ENCODE data around the gene CAMK2N1. TPM values are rescaled to one million over a fixed set of nuclear protein-coding genes. Genes with fewer than 3 reads are reported as not detected.
A peak's percentile ranks its signal among the peaks of the same experiment; 100 is the strongest.

The CAMK2N1 gene
- total RNA-seq, 6 experiments from 2014 or later = 40.3 to 57.8 (median 42.6) TPM

GRCh38 chr1:20440785-20441200 is 45.2 kb downstream of the CAMK2N1 start:
- H3K27ac Mint-ChIP-seq = no peak overlapping the region
- H3K27me3 Mint-ChIP-seq (ENCODE audit: insufficient read depth) = peaks cover 27% of the 10 kb centered on the region
- peaks cover 6% of the 10 kb centered on the region for H3K4me1 Mint-ChIP-seq (ENCODE audit: low read depth)
- TF ChIP-seq CTCF (IDR thresholded peaks at IDR 0.05) = no peak
- no peaks in the 10 kb centered on the region for H3K36me3 Mint-ChIP-seq (ENCODE audit: low read depth)
- no peak overlapping the region for H3K4me3 Mint-ChIP-seq
- H3K9me3 Mint-ChIP-seq = no peaks in the 10 kb centered on the region
- peak; percentile 33 for DNase-seq

GRCh38 chr1:20439282-20439681 is 46.7 kb downstream of the CAMK2N1 start:
- Mint-ChIP-seq H3K36me3 (ENCODE audit: low read depth) (no peaks in the 10 kb centered on the region), H3K9me3 (no peaks in the 10 kb centered on the region), H3K4me3 (no peak overlapping the region), H3K27me3 (ENCODE audit: insufficient read depth) (peaks cover 38% of the 10 kb centered on the region), H3K4me1 (ENCODE audit: low read depth) (peaks cover 6% of the 10 kb centered on the region), H3K27ac (no peak overlapping the region)
- DNase-seq = peak; percentile 36
- no peak for TF ChIP-seq CTCF (IDR thresholded peaks at IDR 0.05)

GRCh38 chr1:20437640-20438039 is 48.4 kb downstream of the CAMK2N1 start:
- peaks cover 49% of the 10 kb centered on the region for H3K27me3 Mint-ChIP-seq (ENCODE audit: insufficient read depth)

GRCh38 chr1:20432891-20433290 is 53.1 kb downstream of the CAMK2N1 start:
- TF ChIP-seq CTCF (IDR thresholded peaks at IDR 0.05) = no peak
- Mint-ChIP-seq H3K27ac (no peak overlapping the region), H3K36me3 (ENCODE audit: low read depth) (no peaks in the 10 kb centered on the region), H3K27me3 (ENCODE audit: insufficient read depth) (peaks cover 47% of the 10 kb centered on the region), H3K9me3 (no peaks in the 10 kb centered on the region), H3K4me3 (no peak overlapping the region), H3K4me1 (ENCODE audit: low read depth) (peaks cover 7% of the 10 kb centered on the region)
- DNase-seq = no peak

More at GRCh38 chr1:20437640-20438039, 48.4 kb downstream of the CAMK2N1 start:
- H3K36me3 Mint-ChIP-seq (ENCODE audit: low read depth) = no peaks in the 10 kb centered on the region
- no peak overlapping the region for H3K27ac Mint-ChIP-seq
- no peak for TF ChIP-seq CTCF (IDR thresholded peaks at IDR 0.05)
- DNase-seq = no peak
- H3K4me3 Mint-ChIP-seq = no peak overlapping the region
- H3K9me3 Mint-ChIP-seq = no peaks in the 10 kb centered on the region
- peaks cover 2% of the 10 kb centered on the region for H3K4me1 Mint-ChIP-seq (ENCODE audit: low read depth)

Other genes with a start within 250 kb of the CAMK2N1 start
- gene VWA5B1, start 195.3 kb downstream of the CAMK2N1 start, total RNA-seq (2021; fragmentation: NEBNext Ultra II Directional; extraction: Animal tissue kit (Norgen Biotek cat#: 25700)) = not detected
- gene MUL1, start 21.9 kb upstream of the CAMK2N1 start, total RNA-seq (2021; fragmentation: NEBNext Ultra II Directional; extraction: Animal tissue kit (Norgen Biotek cat#: 25700)) = 10 to 100 TPM; 26.9 to 36.4 (median 27.8) TPM
- under 1 TPM in 1 of 6 experiments, not detected in 5; 0.07 TPM for gene FAM43B, start 66.4 kb upstream of the CAMK2N1 start, total RNA-seq (2021; fragmentation: NEBNext Ultra II Directional; extraction: Animal tissue kit (Norgen Biotek cat#: 25700))
- 10 to 100 TPM in 4 of 6 experiments, 1 to 10 TPM in 2; 6.7 to 15.4 (median 13.3) TPM for gene CDA, start 102.9 kb upstream of the CAMK2N1 start, total RNA-seq (2021; fragmentation: NEBNext Ultra II Directional; extraction: Animal tissue kit (Norgen Biotek cat#: 25700))
- gene PINK1, start 147.2 kb upstream of the CAMK2N1 start, total RNA-seq (2021; fragmentation: NEBNext Ultra II Directional; extraction: Animal tissue kit (Norgen Biotek cat#: 25700)) = 100 to 1,000 TPM in 3 of 6 experiments, 10 to 100 TPM in 3; 89.9 to 134 (median 99.1) TPM
- 100 to 1,000 TPM; 266 to 291 (median 281) TPM for gene DDOST, start 175.2 kb upstream of the CAMK2N1 start, total RNA-seq (2021; fragmentation: NEBNext Ultra II Directional; extraction: Animal tissue kit (Norgen Biotek cat#: 25700))
- 1 to 10 TPM; 5.8 to 8.1 (median 7.4) TPM for gene KIF17, start 231.8 kb upstream of the CAMK2N1 start, total RNA-seq (2021; fragmentation: NEBNext Ultra II Directional; extraction: Animal tissue kit (Norgen Biotek cat#: 25700))
- 10 to 100 TPM; 12.0 to 15.9 (median 13.2) TPM for gene SH2D5, start 246.5 kb upstream of the CAMK2N1 start, total RNA-seq (2021; fragmentation: NEBNext Ultra II Directional; extraction: Animal tissue kit (Norgen Biotek cat#: 25700))